GM13977 (cell line): Measurements from ENCODE around the gene IKZF1.
A peak's percentile ranks its signal among the peaks of the same experiment; 100 is the strongest.

ENCODE experiments used
- DNase-seq: peaks from one replicate; pipeline ENCODE4 v3.0.0; 2012; ENCODE audit warnings: low spot score
- CTCF ChIP-seq: IDR thresholded peaks from 2 replicates; pipeline ENCODE4 v1.5.1; 2012; ENCODE audit warnings: mild to moderate bottlenecking, control low read depth; ENCODE audit not compliant: insufficient read depth; ENCODE audit errors: extremely low read depth, missing control alignments
- in situ Hi-C: fragments of 300-500 bp; cut with MboI; formaldehyde crosslinking; loops from one replicate; pipeline ENCODE4 v1.12.0; 2022; ENCODE audit warnings: low sequenced_read_pairs, low pct_unique_long_range_greater_than_20kb, mixed read lengths, inconsistent platforms; ENCODE audit not compliant: unreplicated experiment

Gene IKZF1

GRCh38 chr7:50273301-50273700, 31.2 kb upstream of the IKZF1 start:
- no peak for DNase-seq
- TF ChIP-seq CTCF = no peak
- in situ Hi-C loops = no loop called here

GRCh38 chr7:50273870-50274269, 30.6 kb upstream of the IKZF1 start:
- in situ Hi-C loops = no loop called here
- DNase-seq = no peak

GRCh38 chr7:50274361-50274760, 30.2 kb upstream of the IKZF1 start:
- in situ Hi-C loops = no loop called here
- DNase-seq = no peak
- no peak for TF ChIP-seq CTCF

More at GRCh38 chr7:50273870-50274269, 30.6 kb upstream of the IKZF1 start:
- TF ChIP-seq CTCF = peak; percentile 21

GRCh38 chr7:50275430-50275829, 29.1 kb upstream of the IKZF1 start:
- no peak for TF ChIP-seq CTCF
- no peak for DNase-seq
- in situ Hi-C loops = no loop called here

- no peak for DNase-seq
- TF ChIP-seq CTCF = no peak
- in situ Hi-C loops = no loop called here
These were observed 28.0 kb upstream of the IKZF1 start for GRCh38 chr7:50276483-50276882.

GRCh38 chr7:50278120-50278519, 26.4 kb upstream of the IKZF1 start:
- in situ Hi-C loops = no loop called here
- DNase-seq = no peak
- no peak for TF ChIP-seq CTCF
